K562 (cell line): ENCODE measurements around the gene LENG8. TPM values are rescaled to one million over a fixed set of nuclear protein-coding genes. Genes with fewer than 3 reads are reported as not detected.

Experiments
- ARID2 ChIP-seq: fragments of 450-650 bp; IDR thresholded peaks from 2 replicates; pipeline ENCODE4 v1.6.1; 2017; ENCODE audit warnings: antibody characterized with exemption, mild to moderate bottlenecking
- ARID3B ChIP-seq: fragments of 250-450 bp; sonication (Bioruptor Pico); IDR thresholded peaks from 2 replicates; pipeline ENCODE4 v1.4.0; 2020; ENCODE audit warnings: borderline replicate concordance
- CHCHD3 ChIP-seq: fragments of 250-450 bp; sonication (Bioruptor Pico); IDR thresholded peaks from 2 replicates; pipeline ENCODE4 v2.1.2; 2022; ENCODE audit warnings: mild to moderate bottlenecking
- CREM ChIP-seq: IDR thresholded peaks from 2 replicates; pipeline ENCODE4 v1.6.1; 2014; ENCODE audit warnings: antibody characterized with exemption, low read depth
- FOSL1 ChIP-seq: fragments of 200-800 bp; sonication (Bioruptor generic); conservative IDR thresholded peaks from 2 replicates; pipeline ENCODE4 v1.6.1; 2016; ENCODE audit warnings: missing genetic modification characterization, missing compliant biosample characterization
- GTF3C2 ChIP-seq: IDR thresholded peaks from 3 replicates; pipeline ENCODE4 v1.6.1; 2011; ENCODE audit warnings: borderline replicate concordance, mild to moderate bottlenecking, moderate library complexity; ENCODE audit not compliant: insufficient read length; ENCODE audit errors: extremely low read depth
- HMG20A ChIP-seq: fragments of 450-650 bp; formaldehyde crosslinking; conservative IDR thresholded peaks from 2 replicates; pipeline ENCODE4 v1.4.0; 2020; ENCODE audit warnings: mild to moderate bottlenecking, mixed read lengths
- IRF9 ChIP-seq: fragments of 450-650 bp; IDR thresholded peaks from 2 replicates; pipeline ENCODE4 v1.6.1; 2016; ENCODE audit warnings: missing biosample characterization, missing genetic modification characterization
- MCM2 ChIP-seq: fragments of 450-650 bp; IDR thresholded peaks from 2 replicates; pipeline ENCODE4 v1.6.1; 2017; ENCODE audit warnings: low read depth, mild to moderate bottlenecking
- PHB2 ChIP-seq: fragments of 450-650 bp; IDR thresholded peaks from 2 replicates; pipeline ENCODE4 v1.6.1; 2017; ENCODE audit warnings: low read depth
- POLR2AphosphoS2 ChIP-seq: IDR thresholded peaks from 2 replicates; pipeline ENCODE4 v1.6.1; 2012; ENCODE audit warnings: low read length, improper control_type of control experiment
- RBFOX2 ChIP-seq: fragments of 200-400 bp; formaldehyde crosslinking; IDR thresholded peaks from 2 replicates; pipeline ENCODE4 v1.6.1; 2017; ENCODE audit warnings: low read depth, mild to moderate bottlenecking, low read length, moderate library complexity
- SMARCE1 ChIP-seq: fragments of 450-650 bp; IDR thresholded peaks from 2 replicates; pipeline ENCODE4 v1.7.1; 2016; ENCODE audit warnings: mild to moderate bottlenecking
- SNIP1 ChIP-seq: fragments of 450-650 bp; IDR thresholded peaks from 2 replicates; pipeline ENCODE4 v1.7.1; 2017; ENCODE audit warnings: low read depth, mild to moderate bottlenecking
- SREBF1 ChIP-seq: fragments of 150-350 bp; IDR thresholded peaks from 2 replicates; pipeline ENCODE4 v1.6.1; 2014; ENCODE audit warnings: antibody characterized with exemption, low read depth, low read length, borderline replicate concordance
- SRF ChIP-seq, 2 experiments: fragments of 250-450, 450-650 bp in 1 of 2; sonication (Bioruptor Pico) in 1 of 2; sonication (generic) in 1 of 2; formaldehyde crosslinking; IDR thresholded peaks; 2 replicates each; pipeline versions ENCODE4 v1.5.0 to v1.5.1; 2020 to 2022; ENCODE audit warnings: mild to moderate bottlenecking in 1 of 2, missing genetic modification reagents in 1 of 2
- STAT5B ChIP-seq: fragments of 250-450 bp; sonication (Bioruptor Pico); IDR thresholded peaks from 2 replicates; pipeline ENCODE4 v1.8.0; 2021; ENCODE audit warnings: mild to moderate bottlenecking, inconsistent platforms
- TCF3 ChIP-seq: sonication (generic); formaldehyde crosslinking; IDR thresholded peaks from 2 replicates; pipeline ENCODE4 v1.4.0; 2020; ENCODE audit warnings: mild to moderate bottlenecking, missing genetic modification reagents
- THRAP3 ChIP-seq: fragments of 450-650 bp; IDR thresholded peaks from 2 replicates; pipeline ENCODE4 v1.6.1; 2016; ENCODE audit warnings: mild to moderate bottlenecking, inconsistent platforms, borderline replicate concordance
- ZNF3 ChIP-seq: fragments of 250-450 bp; sonication (Bioruptor Pico); IDR thresholded peaks from 2 replicates; pipeline ENCODE4 v1.5.0; 2021; ENCODE audit warnings: mild to moderate bottlenecking, moderate library complexity
- ZNF311 ChIP-seq: fragments of 250-450 bp; sonication (Bioruptor Pico); IDR thresholded peaks from 2 replicates; pipeline ENCODE4 v1.4.0; 2020; ENCODE audit warnings: mild to moderate bottlenecking, moderate library complexity
- polyA plus RNA-seq, 8 experiments: library from polyadenylated mRNA; depleted of rRNA in 4 of 8; stranded (reverse) in 5 of 8; unstranded in 3 of 8; fragments of >200 nt; fragmentation: Nextera tagmentation in 2 of 8; fragmentation: Illumina TruSeq in 1 of 8; extraction: Ambion mirVana in 2 of 8; extraction: Trizol in 1 of 8; gene quantifications; 2 replicates each; pipeline versions ENCODE4 v1.2.1 to v1.2.3, GENCODE V29; 2011 to 2014; ENCODE audit warnings: inconsistent platforms in 1 of 8, missing spikeins in 1 of 8
- total RNA-seq, 7 experiments: library from RNA; depleted of rRNA in 6 of 7; stranded (reverse); fragments of >200 nt in 6 of 7; fragmentation: Illumina TruSeq in 2 of 7; extraction: Trizol in 2 of 7; gene quantifications; 2 replicates each; pipeline versions ENCODE4 v1.2.1 to v1.2.3, GENCODE V29; 2011 to 2021; ENCODE audit warnings: low replicate concordance in 1 of 7
- TF ChIP-seq, protein P1 (sequence below), 2 experiments: IDR thresholded peaks; 2 replicates each; pipeline ENCODE4 v1.6.1; 2012; ENCODE audit warnings: improper control_type of control experiment in 2 of 2, low read depth in 2 of 2, low read length in 2 of 2, borderline replicate concordance in 1 of 2

Gene LENG8
- total and polyA plus RNA-seq, 9 of the 15 experiments (the other 6 are each of a cell fraction or from before 2014, with no cell fraction given) = 0.74 to 146 (median 28.1) TPM

DNA sequence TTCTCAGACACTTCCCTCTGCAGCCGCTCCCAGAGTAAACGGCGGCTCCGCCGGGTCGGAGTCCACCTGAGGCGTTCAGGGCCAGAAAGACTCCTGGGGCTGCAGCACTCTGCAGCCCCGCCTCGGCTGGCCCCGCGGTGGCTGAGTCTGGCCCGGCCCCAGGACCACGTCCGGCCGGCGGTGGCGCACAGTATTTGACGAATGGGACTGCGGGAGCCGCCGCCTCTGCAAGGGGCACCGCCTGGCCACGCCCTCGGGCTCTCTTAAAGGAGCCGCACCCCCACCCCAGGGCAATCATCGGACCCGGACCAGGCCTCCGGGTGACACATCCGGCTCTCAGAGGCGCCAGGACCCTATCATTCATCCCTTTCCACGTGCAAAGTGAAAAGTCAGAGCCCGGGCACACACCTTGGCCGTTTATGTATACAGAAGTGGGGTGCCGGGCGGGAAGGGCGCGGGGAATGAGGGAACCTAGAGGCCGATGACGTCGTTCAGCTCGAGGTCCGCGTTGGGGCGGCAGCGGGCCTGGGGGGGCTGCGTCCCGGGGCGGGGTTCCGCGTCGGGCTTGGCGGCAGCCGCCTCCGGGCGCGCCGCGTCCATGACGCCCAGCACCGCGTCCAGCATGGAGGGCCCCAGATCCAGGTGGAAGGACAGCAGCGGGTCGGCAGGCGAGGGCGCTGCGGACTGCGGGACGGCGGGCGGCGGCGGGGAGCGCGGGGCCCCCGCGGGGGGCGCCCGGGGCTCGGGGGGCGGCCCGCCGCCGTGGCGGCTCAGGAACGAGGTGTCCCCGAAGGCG is 15.8 kb downstream of the LENG8 start (continued):
- no peak for TF ChIP-seq SREBF1
- TF ChIP-seq, protein P1, sequence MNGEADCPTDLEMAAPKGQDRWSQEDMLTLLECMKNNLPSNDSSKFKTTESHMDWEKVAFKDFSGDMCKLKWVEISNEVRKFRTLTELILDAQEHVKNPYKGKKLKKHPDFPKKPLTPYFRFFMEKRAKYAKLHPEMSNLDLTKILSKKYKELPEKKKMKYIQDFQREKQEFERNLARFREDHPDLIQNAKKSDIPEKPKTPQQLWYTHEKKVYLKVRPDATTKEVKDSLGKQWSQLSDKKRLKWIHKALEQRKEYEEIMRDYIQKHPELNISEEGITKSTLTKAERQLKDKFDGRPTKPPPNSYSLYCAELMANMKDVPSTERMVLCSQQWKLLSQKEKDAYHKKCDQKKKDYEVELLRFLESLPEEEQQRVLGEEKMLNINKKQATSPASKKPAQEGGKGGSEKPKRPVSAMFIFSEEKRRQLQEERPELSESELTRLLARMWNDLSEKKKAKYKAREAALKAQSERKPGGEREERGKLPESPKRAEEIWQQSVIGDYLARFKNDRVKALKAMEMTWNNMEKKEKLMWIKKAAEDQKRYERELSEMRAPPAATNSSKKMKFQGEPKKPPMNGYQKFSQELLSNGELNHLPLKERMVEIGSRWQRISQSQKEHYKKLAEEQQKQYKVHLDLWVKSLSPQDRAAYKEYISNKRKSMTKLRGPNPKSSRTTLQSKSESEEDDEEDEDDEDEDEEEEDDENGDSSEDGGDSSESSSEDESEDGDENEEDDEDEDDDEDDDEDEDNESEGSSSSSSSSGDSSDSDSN (IDR thresholded peaks at IDR 0.05; ENCODE audit: borderline replicate concordance in 1 of 2, low read depth in 2 of 2, low read length in 2 of 2) = no peak
- TF ChIP-seq THRAP3 = no peak
- no peak for TF ChIP-seq MCM2
- no peak for TF ChIP-seq ZNF311 (CRISPR knock-in tag)
- TF ChIP-seq HMG20A = no peak
- TF ChIP-seq PHB2 = no peak
- TF ChIP-seq ARID3B = no peak
- TF ChIP-seq ZNF3 (CRISPR knock-in tag) = no peak
- no peak for TF ChIP-seq CHCHD3 (CRISPR knock-in tag)
- no peak for TF ChIP-seq IRF9 (tag)
- peak; percentile 96 for TF ChIP-seq CREM
- no peak for TF ChIP-seq SMARCE1
- TF ChIP-seq TCF3 (CRISPR knock-in tag) = no peak
- TF ChIP-seq SNIP1 = no peak
- no peak for TF ChIP-seq ARID2
- no peak for TF ChIP-seq POLR2AphosphoS2
- no peak for TF ChIP-seq SRF (CRISPR knock-in tag; IDR thresholded peaks at IDR 0.05)
- no peak for TF ChIP-seq FOSL1 (tag)
- TF ChIP-seq STAT5B (CRISPR knock-in tag) = no peak
- no peak for TF ChIP-seq GTF3C2
- peak; percentile 92 for TF ChIP-seq RBFOX2
